ENCODE results near the gene NFE2. TPM values are rescaled to one million over a fixed set of nuclear protein-coding genes. Genes with fewer than 3 reads are reported as not detected.
A peak's percentile ranks its signal among the peaks of the same experiment; 100 is the strongest.

NFE2 gene
- total and polyA plus RNA-seq, 4 donors = 0.44 to 155 (median 1.2) TPM

GRCh38 chr12:54337854-54338650, 37.2 kb upstream of the NFE2 start (continued):
- TF ChIP-seq CTCF (IDR thresholded peaks at IDR 0.05; ENCODE audit: low read depth, low read length, missing input control) = no peak
- TF ChIP-seq JUND (IDR thresholded peaks at IDR 0.05) = no peak

GRCh38 chr12:54337280-54337842, 36.5 kb upstream of the NFE2 start:
- H3K36me3 ChIP-seq (ENCODE audit: control insufficient read depth in 4 of 4, insufficient read depth in 3 of 4, low read depth in 1 of 4, low read length in 3 of 4) = peaks cover 0 to 18% (median 14%) of the 10 kb centered on the region in 4 donors
- no peaks in the 10 kb centered on the region for H3K27me3 ChIP-seq (ENCODE audit: control insufficient read depth in 4 of 4, insufficient read depth in 4 of 4, low read length in 3 of 4)
- no peaks in the 10 kb centered on the region for H3K9me3 ChIP-seq (ENCODE audit: control insufficient read depth in 4 of 4, low read length in 3 of 4)
- DNase-seq (ENCODE audit: low spot score) = no peak
- H3K4me3 ChIP-seq (ENCODE audit: low read depth in 1 of 3, low read length in 3 of 3) = no peak overlapping the region
- peak overlapping the region in 1 of 2 donors; percentile 18 for H3K9ac ChIP-seq (ENCODE audit: low read depth in 1 of 2, low read length in 2 of 2)
- peaks cover 5 to 26% (median 13%) of the 10 kb centered on the region in 4 donors for H3K4me1 ChIP-seq (ENCODE audit: control insufficient read depth in 4 of 4, insufficient read depth in 4 of 4, low read length in 3 of 4)
- no peak overlapping the region for H3K27ac ChIP-seq (ENCODE audit: low read depth in 1 of 2, low read length in 2 of 2)
- WGBS = 69% methylated on average over 3 of the region's 3 CpGs
- peak; percentile 38 for TF ChIP-seq RAD21 (IDR thresholded peaks at IDR 0.05)
- TF ChIP-seq RXRA (IDR thresholded peaks at IDR 0.05) = peak; percentile 18 to 24
- peak; percentile 11 for TF ChIP-seq NR2F2 (IDR thresholded peaks at IDR 0.05)
- TF ChIP-seq FOXA2 (IDR thresholded peaks at IDR 0.05) = no peak

- Histone ChIP-seq H3K9ac (ENCODE audit: low read depth in 1 of 2, low read length in 2 of 2) (no peak overlapping the region), H3K36me3 (ENCODE audit: control insufficient read depth in 4 of 4, insufficient read depth in 3 of 4, low read depth in 1 of 4, low read length in 3 of 4) (no peaks in the 10 kb centered on the region), H3K4me3 (ENCODE audit: low read depth in 1 of 3, low read length in 3 of 3) (no peak overlapping the region), H3K9me3 (ENCODE audit: control insufficient read depth in 4 of 4, low read length in 3 of 4) (no peaks in the 10 kb centered on the region), H3K4me1 (ENCODE audit: control insufficient read depth in 4 of 4, insufficient read depth in 4 of 4, low read length in 3 of 4) (peaks cover 11 to 30% (median 27%) of the 10 kb centered on the region in 4 donors), H3K27ac (ENCODE audit: low read depth in 1 of 2, low read length in 2 of 2) (no peak overlapping the region), H3K27me3 (ENCODE audit: control insufficient read depth in 4 of 4, insufficient read depth in 4 of 4, low read length in 3 of 4) (no peaks in the 10 kb centered on the region)
- DNase-seq (ENCODE audit: low spot score) = no peak
- TF ChIP-seq SP1 (IDR thresholded peaks at IDR 0.05) = no peak
- 98% methylated on average over 4 of the region's 4 CpGs for WGBS
Measured at GRCh38 chr12:54333420-54334034, 32.7 kb upstream of the NFE2 start.

GRCh38 chr12:54331461-54331860, 30.6 kb upstream of the NFE2 start:
- 93% methylated on average over 5 of the region's 5 CpGs for WGBS
- no peak overlapping the region for H3K27ac ChIP-seq (ENCODE audit: low read depth in 1 of 2, low read length in 2 of 2)

More at GRCh38 chr12:54331461-54331860, 30.6 kb upstream of the NFE2 start:
- H3K36me3 ChIP-seq (ENCODE audit: control insufficient read depth in 4 of 4, insufficient read depth in 3 of 4, low read depth in 1 of 4, low read length in 3 of 4) = no peaks in the 10 kb centered on the region
- no peaks in the 10 kb centered on the region for H3K9me3 ChIP-seq (ENCODE audit: control insufficient read depth in 4 of 4, low read length in 3 of 4)
- H3K9ac ChIP-seq (ENCODE audit: low read depth in 1 of 2, low read length in 2 of 2) = no peak overlapping the region
- peaks cover 10 to 18% (median 14%) of the 10 kb centered on the region in 4 donors for H3K4me1 ChIP-seq (ENCODE audit: control insufficient read depth in 4 of 4, insufficient read depth in 4 of 4, low read length in 3 of 4)
- TF ChIP-seq RXRA (IDR thresholded peaks at IDR 0.05) = no peak
- no peak for TF ChIP-seq JUND (IDR thresholded peaks at IDR 0.05)
- TF ChIP-seq ATF3 (IDR thresholded peaks at IDR 0.05) = no peak
- no peak overlapping the region for H3K4me3 ChIP-seq (ENCODE audit: low read depth in 1 of 3, low read length in 3 of 3)
- no peaks in the 10 kb centered on the region for H3K27me3 ChIP-seq (ENCODE audit: control insufficient read depth in 4 of 4, insufficient read depth in 4 of 4, low read length in 3 of 4)
- no peak for DNase-seq (ENCODE audit: low spot score)
